ENCODE measurements around the gene IPO13.

IPO13 gene

GRCh38 chr1:44012941-44013609, 66.3 kb downstream of the IPO13 start:
- H3K4me3 ChIP-seq: no peak overlapping the region

DNA sequence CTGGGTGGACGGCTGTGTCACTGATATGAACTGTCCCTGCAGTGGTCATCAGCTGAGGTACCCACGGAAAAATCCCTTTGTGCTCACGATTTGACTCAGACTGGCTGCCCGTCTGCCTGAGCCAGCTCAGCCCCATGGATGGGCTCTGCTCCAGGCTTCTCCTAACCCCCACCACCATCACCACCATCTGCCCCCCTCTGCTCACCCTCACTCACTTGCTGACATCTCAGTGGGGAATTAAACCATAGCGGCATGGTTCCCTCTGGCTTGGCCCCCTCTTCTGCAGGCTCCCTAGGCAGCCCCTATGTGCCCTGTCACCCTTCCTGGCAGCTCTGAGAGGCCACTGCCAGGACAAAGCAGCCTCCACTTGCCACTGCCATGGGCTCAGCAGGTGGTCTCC, 67.2 kb downstream of the IPO13 start:
- no peak for DNase-seq (ENCODE audit: low spot score)
- Histone ChIP-seq H3K27ac (peak overlapping the region in 1 of 2 donors; percentile 74), H3K4me3 (no peak overlapping the region)
- TF ChIP-seq CTCF (IDR thresholded peaks at IDR 0.05): no peak

More at GRCh38 chr1:44012941-44013609, 66.3 kb downstream of the IPO13 start:
- no peak for DNase-seq (ENCODE audit: low spot score)
- H3K27ac ChIP-seq: no peak overlapping the region
- no peak for TF ChIP-seq CTCF (IDR thresholded peaks at IDR 0.05)

DNA sequence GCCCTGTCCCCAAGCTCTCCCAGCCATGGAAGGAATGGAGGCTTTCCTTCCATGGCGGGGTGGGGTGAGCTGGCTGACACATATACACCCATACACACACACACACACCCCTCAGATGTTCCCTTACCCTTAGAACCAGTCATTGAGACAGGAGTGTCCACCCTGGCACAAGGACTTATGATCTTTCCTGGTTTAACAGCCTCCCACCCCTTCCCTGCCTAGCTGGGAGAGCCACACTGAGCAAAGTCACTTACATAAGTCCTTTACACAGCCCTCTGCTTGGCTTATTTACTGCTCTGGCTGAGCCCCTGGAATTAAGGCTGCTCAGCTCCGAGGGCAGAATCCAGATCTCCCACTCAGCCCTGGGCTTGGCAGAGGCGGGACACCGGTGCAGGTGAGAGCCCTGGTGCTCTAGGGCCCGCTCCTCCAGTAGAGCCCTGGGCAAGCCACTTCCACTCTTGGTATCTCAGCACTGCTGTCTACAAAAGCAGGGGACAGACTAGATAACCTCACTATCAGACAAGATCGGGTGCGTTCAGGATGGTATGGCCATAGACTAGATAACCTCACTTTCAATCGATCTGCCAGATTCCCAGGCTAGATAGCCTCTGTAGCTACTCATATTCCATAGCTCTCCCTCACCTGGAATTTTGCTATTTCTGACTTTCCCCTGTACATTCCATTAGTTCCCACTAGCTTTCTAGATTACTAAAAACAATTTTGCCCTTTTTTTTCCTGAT, 67.8 kb downstream of the IPO13 start:
- TF ChIP-seq CTCF (IDR thresholded peaks at IDR 0.05): no peak
- DNase-seq (ENCODE audit: low spot score): no peak
- no peak overlapping the region for H3K4me3 ChIP-seq
- H3K27ac ChIP-seq: peak overlapping the region in 1 of 2 donors; percentile 74

DNA sequence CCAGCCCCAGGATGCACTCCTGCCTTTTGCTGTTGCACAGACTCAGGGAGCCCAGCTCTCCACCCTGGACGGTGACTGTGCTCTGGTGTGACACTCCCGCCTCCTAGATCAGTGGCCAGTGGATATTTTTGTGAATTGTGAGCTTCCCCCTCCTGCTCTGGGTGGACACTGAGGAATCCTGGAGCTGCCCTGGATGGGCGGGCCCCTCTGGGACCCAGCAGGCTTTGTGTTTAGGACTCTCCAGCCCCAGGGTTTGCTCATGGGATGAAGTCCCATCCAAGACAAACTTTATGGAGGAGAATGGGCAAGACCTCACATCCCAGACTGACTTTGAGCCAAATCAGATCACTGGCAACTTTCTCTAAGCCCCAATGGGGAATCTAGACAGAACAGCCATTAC, 68.5 kb downstream of the IPO13 start:
- no peak for DNase-seq (ENCODE audit: low spot score)
- no peak for TF ChIP-seq CTCF (IDR thresholded peaks at IDR 0.05)
- Histone ChIP-seq H3K4me3 (no peak overlapping the region), H3K27ac (peak overlapping the region in 1 of 2 donors; percentile 74)

GRCh38 chr1:44016041-44016889, 69.5 kb downstream of the IPO13 start:
- Histone ChIP-seq H3K27ac (peak overlapping the region in 1 of 2 donors; percentile 74), H3K4me3 (no peak overlapping the region)
- TF ChIP-seq CTCF (IDR thresholded peaks at IDR 0.05): no peak
- no peak for DNase-seq (ENCODE audit: low spot score)

GRCh38 chr1:44016890-44017400, 70.2 kb downstream of the IPO13 start:
- DNase-seq (ENCODE audit: low spot score): no peak
- TF ChIP-seq CTCF (IDR thresholded peaks at IDR 0.05): no peak
- H3K4me3 ChIP-seq: no peak overlapping the region

More at GRCh38 chr1:44016890-44017400, 70.2 kb downstream of the IPO13 start:
- no peak overlapping the region for H3K27ac ChIP-seq

All from coronary artery (tissue), 2 donors.